Measurements from ENCODE around the gene DUSP28.

DNA sequence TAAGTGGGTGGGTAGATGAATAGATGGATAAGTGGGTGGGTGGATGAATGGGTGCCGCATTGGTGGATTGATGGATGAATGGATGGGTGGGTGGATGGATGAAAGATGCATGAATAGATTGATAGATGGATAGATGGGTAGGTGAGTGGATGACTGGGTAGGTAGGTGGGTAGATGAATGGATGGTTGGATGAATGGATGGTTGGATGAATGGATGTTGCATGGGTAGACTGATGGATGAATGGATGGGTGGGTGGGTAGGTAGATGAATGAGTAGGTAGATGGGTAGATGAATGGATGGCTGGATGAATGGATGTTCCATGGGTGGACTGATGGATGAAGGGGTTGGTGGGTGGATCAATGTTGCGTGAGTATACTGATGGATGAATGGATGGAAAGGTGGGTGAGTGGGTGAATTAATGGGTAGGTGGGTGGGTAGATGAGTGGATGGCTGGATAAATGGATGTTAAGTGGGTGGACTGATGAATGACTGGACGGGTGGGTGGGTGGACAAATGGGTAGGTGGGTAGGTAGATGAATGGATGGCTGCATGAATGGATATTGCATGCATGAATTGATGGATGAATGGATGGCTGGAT is 32.9 kb upstream of the DUSP28 start:
- no peak for TF ChIP-seq ZNF121 (tag by site-specific recombination; IDR thresholded peaks at IDR 0.05)
- TF ChIP-seq ZNF596 (tag by site-specific recombination; IDR thresholded peaks at IDR 0.05): no peak
- no peak for TF ChIP-seq SP2 (tag by site-specific recombination; IDR thresholded peaks at IDR 0.05)
- TF ChIP-seq, protein P1, sequence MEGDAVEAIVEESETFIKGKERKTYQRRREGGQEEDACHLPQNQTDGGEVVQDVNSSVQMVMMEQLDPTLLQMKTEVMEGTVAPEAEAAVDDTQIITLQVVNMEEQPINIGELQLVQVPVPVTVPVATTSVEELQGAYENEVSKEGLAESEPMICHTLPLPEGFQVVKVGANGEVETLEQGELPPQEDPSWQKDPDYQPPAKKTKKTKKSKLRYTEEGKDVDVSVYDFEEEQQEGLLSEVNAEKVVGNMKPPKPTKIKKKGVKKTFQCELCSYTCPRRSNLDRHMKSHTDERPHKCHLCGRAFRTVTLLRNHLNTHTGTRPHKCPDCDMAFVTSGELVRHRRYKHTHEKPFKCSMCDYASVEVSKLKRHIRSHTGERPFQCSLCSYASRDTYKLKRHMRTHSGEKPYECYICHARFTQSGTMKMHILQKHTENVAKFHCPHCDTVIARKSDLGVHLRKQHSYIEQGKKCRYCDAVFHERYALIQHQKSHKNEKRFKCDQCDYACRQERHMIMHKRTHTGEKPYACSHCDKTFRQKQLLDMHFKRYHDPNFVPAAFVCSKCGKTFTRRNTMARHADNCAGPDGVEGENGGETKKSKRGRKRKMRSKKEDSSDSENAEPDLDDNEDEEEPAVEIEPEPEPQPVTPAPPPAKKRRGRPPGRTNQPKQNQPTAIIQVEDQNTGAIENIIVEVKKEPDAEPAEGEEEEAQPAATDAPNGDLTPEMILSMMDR (tag by site-specific recombination; IDR thresholded peaks at IDR 0.05): no peak
- TF ChIP-seq ZNF621 (tag by site-specific recombination; IDR thresholded peaks at IDR 0.05): no peak
- no peak for TF ChIP-seq ZNF341 (tag by site-specific recombination; IDR thresholded peaks at IDR 0.05; ENCODE audit: low read depth)
- no peak for TF ChIP-seq YY1 (tag by site-specific recombination; IDR thresholded peaks at IDR 0.05)
- no peak for TF ChIP-seq ZNF473 (tag by site-specific recombination; IDR thresholded peaks at IDR 0.05)
- no peak for TF ChIP-seq ZBTB48 (tag by site-specific recombination; IDR thresholded peaks at IDR 0.05)
- no peak for TF ChIP-seq ZXDB (tag by site-specific recombination; IDR thresholded peaks at IDR 0.05)

Data from HEK293 (cell line).